Measurements from ENCODE around the gene AMDHD2. TPM values are rescaled to one million over a fixed set of nuclear protein-coding genes. Genes with fewer than 3 reads are reported as not detected.

Gene AMDHD2
- polyA plus RNA-seq, 12 donors: 8.2 to 58.4 (median 9.6) TPM; not detected in 1

DNA sequence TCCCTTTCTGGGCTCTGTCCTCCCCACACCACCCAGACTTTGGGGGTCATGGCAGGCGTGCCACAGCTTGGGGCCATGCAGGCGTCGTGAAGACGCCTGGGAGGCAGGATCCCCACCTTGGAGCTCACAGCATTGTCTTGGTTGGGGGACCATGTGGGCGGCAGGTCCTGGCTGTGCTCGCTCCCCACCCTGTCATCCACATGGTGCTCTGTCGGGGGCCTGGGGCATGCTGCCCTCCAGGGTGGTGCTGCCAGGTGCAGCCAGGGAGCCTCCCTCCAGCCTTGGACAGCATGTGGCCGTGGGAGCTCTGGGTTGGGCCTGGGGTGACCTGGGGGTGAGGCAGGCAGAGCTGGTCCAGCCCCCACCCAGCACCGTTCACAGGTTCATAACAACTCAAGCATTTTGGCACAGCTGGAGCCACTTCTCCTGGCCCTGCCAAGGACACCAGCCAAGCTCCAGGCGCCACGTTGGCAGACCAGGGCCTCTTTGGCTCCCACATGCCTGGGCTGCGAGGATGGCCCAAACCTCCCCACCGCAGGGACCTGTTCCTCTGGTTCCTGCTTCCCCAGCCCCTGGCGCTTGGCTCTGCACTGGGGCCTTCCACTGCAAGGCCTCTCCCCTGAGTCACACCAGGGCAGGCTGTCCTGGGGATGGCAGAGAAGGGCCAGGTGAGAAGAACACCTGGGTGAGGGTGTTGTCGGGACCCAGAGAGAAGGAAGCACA lies 21.5 kb upstream of the AMDHD2 start:
- no peak for DNase-seq

DNA sequence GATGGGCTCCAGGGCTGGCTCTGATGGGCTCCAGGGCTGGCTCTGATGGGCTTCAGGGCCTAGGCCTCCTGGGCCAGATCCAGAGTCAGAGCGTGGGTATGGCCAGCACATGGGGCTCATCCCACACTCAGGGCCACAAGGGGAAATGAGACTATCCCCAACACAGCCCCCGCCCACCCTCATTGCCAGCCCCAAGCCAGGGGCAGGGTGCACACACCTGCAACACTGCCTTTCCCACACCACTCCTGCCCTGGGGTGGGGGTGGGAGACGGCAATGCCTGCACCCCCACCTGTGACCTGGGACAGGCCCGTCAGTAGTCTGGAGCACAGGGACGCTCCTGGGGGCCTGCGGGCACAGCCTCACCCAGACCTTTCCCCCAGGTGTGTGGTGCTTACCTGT lies 20.7 kb upstream of the AMDHD2 start:
- no peak for DNase-seq

- DNase-seq: no peak
Observed at GRCh38 chr16:2499890-2500429, 20.2 kb upstream of the AMDHD2 start.

DNA sequence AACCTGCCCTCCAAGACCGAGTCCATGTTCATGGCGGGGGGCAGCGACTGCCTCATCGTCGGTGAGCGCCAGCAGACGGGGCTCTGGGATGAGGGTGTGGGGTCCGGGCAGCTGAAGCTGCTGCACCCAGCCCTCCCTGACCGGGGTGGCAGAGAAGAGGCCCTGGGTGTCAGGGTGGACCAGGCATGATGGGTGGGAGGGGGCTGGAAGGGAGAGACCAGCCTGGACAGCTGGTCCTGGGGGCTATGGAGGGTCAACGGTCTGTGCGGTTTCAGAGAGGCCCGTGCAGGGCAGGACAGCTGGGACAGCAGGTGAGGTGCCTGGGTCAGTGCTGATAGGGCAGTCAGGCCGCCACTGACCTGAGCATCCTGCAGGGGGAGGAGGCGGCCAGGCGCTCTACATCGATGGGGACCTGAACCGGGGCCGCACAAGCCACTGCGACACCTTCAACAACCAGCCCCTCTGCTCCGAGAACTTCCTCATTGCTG lies 19.7 kb upstream of the AMDHD2 start:
- DNase-seq: no peak

GRCh38 chr16:2500918-2501750 lies 19.0 kb upstream of the AMDHD2 start:
- peak; percentile 92 for DNase-seq

- DNase-seq: no peak
Observed at GRCh38 chr16:2501946-2502895, 17.9 kb upstream of the AMDHD2 start.

DNA sequence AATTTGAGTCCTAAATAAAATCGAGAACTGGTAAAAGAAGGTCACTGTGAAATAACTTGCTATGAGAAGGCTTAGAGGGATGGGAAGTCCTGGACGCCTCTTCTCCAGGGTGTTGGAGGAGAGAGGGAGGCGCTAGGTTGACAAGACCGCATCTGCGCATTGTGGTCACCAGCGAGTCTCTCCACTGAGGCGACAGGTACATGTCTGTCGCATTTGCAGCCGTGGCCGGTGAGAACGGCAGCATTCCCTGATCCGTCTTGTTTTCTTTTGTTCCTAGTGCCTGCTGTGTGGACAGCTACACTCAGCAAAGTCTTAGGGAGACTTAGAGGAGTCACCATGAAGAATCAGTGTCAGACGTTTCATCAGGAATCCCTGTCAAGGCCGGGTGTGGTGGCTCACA lies 14.5 kb upstream of the AMDHD2 start:
- no peak for DNase-seq

- no peak for DNase-seq
Observed at GRCh38 chr16:2507052-2507659, 13.0 kb upstream of the AMDHD2 start.

GRCh38 chr16:2507665-2508064 lies 12.5 kb upstream of the AMDHD2 start:
- no peak for DNase-seq

GRCh38 chr16:2508722-2509400 lies 11.3 kb upstream of the AMDHD2 start:
- DNase-seq: no peak

DNA sequence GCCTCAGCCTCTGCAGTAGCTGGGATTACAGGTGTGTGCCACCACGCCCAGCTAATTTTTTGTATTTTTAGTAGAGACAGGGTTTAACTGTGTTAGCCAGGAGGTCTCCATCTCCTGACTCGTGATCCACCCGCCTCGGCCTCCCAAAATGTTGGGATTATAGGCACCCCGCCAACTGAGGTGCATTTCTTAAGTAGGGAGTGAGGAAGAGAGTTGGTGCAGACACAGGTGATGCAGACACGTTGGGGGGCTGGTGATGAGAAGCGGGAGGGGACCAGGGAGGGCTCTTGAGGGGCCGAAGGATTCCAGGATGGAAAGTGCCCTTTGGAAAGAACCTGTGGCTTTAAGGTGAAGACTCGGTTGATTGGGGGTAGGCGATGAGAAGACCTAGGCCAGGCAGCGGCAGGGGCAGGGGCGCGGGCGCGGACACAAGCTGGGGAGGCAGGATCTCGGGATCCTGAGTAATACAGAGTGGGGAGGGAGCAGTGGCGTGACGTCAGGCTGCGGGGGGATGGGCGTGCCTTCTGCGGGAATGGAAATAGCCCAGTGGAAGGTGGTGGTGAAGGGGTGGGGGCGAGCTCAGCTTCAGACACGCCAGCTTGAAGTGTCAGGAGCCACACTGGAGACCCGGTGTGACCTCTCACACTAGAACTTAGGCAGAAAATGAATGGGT lies 8.9 kb upstream of the AMDHD2 start:
- DNase-seq: no peak

- DNase-seq: no peak
Observed at GRCh38 chr16:2511996-2512734, 8.0 kb upstream of the AMDHD2 start.

- no peak for DNase-seq
Observed at GRCh38 chr16:2512735-2513404, 7.3 kb upstream of the AMDHD2 start.

DNA sequence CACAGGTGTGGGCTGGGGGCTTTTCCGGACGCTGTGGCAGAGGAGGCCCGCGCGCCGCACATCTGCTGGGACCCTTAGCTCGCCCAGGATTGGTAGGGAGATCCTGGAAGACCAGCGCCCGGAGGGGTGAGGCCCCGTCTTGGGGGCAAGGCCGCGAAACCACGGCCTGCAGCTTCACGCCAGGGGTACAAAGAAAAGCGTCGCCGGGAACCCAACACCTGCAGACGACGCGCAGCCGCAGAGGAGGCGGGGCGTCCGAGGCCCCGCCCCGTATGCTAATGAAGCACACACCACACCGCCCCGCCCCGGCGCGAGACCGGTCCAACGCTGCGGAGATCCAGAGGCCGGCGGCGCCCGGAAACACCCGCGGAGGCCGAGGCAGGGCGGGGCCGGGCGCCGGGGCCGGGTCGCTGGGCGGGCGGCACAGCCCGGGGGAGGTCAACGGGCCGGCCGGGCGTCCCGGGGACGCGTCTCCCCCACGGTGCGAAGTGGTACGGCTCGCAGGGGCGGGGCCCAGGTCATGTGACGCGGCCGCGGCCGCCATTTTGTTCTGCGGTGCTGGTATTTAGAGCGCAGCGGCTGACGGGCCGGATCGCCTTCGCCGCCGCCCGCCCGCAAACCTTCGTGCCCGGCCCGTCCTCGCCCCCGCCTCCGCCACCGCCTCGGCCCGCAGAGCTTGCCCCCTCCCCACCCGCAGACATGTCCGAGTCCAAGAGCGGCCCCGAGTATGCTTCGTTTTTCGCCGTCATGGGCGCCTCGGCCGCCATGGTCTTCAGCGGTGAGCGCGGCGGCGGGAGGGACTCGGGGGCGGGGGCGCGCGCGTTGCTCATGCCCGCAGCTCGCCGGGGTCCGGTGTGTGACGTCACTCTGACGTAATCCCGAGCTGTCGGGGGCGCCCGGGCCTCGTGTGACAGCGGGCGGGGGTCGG lies 6.5 kb upstream of the AMDHD2 start, which contains the start of gene ATP6V0C:
TSS of gene ATP6V0C (plus strand) at position 548 of the 928 bp plus-strand sequence. CDS start at position 700, 152 bp downstream.
- peak; percentile 89 for DNase-seq

GRCh38 chr16:2514333-2515179 lies 5.6 kb upstream of the AMDHD2 start:
- no peak for DNase-seq

GRCh38 chr16:2515180-2515851 lies 4.9 kb upstream of the AMDHD2 start:
- DNase-seq: no peak
